Pericardium fibroblast (primary cell): Measurements from ENCODE around the gene PANK1. TPM values are rescaled to one million over a fixed set of nuclear protein-coding genes. Genes with fewer than 3 reads are reported as not detected.

Experiments
- total RNA-seq: library from RNA; depleted of rRNA; stranded (reverse); fragments of >200 nt; gene quantifications from 2 replicates; pipeline ENCODE4 v1.2.3, GENCODE V29; 2015

Gene PANK1
- total RNA-seq: 4.4 and 10.6 TPM in 2 replicates

GRCh38 chr10:89644967-89645741 lies at the start of gene PANK1:
Gene PANK1, minus strand, starts transcription at chr10:89645242. Its CDS starts 351 bp downstream, at chr10:89644891.

GRCh38 chr10:89535171-89536012 lies 109.7 kb downstream of the PANK1 start, which contains the start of gene SLC16A12:
Gene SLC16A12, minus strand, starts transcription at chr10:89535594. Its CDS starts 73,016 bp downstream, at chr10:89462578.

Other genes with a start within 250 kb of the PANK1 start
- 13.7 and 14.2 TPM in 2 replicates for gene IFIT5, start 230.7 kb downstream of the PANK1 start, total RNA-seq
- 3.6 and 16.1 TPM in 2 replicates for gene SLC16A12, start 109.6 kb downstream of the PANK1 start, total RNA-seq
- gene KIF20B, start 56.3 kb upstream of the PANK1 start, total RNA-seq: 1.7 and 2.5 TPM in 2 replicates